NCI-H1436 (cell line): ENCODE data around the gene ADAM30.

Experiments
- DNase-seq: peaks from one replicate; lab custom pipeline; 2025; lab: John Stamatoyannopoulos, UW

Gene ADAM30

DNA sequence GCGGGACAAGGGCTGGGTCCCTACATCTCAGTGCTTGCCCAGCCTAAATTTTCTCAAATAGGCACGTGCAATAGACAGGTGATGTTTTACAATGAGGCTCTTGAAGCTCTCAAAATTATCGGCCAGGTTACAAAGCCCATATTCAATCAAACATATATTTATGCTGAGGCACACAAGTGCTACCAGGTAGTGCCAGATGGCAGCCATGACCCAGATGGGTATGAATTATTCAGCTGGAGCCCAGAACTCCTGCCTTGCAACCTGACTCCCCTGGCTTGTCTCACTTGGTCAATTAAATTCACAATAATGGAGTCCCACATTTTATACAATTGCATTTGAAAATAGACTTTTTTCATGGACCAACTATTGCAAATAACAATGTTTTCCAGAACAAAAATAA, 12.3 kb upstream of the ADAM30 start:
- peak; percentile 65 for DNase-seq

DNA sequence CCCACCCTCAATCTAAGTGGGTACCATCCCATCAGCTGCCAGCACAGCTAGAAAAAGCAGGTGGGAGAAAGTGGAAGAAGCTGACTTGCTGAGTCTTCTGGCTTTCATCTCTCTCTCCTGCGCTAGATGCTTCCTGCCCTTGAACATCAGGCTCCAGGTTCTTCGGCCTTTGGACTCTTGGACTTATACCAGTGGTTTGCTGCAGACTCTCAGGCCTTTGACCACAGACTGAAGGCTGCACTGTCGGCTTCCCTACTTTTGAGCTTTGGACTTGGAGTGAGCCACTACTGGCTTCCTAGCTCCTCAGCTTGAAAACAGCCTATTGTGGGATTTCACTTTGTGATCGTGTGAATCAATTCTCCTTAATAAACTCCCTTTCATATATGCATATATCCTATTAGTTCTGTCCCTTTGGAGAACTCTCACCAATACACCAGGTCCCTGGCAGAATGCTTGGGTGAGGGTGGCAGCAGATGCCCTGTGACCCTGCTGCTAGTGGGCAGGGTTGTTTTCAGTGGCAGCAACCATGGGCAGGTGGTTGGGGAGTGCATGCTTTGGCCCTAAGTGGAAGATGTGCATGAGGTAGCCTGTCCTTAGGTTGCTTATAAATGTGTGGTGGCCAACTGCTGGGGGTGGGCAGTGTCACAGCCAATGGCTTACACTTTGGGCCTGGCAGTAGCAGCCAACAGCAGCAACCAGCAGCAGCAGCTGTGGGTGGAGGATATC, 10.8 kb upstream of the ADAM30 start:
- no peak for DNase-seq

DNA sequence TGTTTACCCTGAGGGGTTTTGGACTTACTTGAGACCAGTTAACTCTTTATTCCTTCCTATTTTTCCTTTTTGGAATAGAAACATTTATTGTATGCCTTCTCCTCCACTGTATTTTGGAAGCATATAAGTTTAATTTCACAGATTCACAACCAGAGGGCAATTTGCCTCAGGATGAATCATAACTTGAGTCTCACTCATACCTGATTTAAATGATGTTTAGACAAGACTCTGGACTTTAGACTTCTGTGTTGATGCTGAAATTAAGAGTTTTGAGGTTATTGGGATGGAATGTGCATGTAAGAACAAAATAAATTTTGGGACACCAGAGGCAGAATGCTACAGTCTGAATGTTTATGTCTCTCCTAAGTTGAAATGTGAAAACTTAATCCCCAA, 7.1 kb upstream of the ADAM30 start:
- no peak for DNase-seq

DNA sequence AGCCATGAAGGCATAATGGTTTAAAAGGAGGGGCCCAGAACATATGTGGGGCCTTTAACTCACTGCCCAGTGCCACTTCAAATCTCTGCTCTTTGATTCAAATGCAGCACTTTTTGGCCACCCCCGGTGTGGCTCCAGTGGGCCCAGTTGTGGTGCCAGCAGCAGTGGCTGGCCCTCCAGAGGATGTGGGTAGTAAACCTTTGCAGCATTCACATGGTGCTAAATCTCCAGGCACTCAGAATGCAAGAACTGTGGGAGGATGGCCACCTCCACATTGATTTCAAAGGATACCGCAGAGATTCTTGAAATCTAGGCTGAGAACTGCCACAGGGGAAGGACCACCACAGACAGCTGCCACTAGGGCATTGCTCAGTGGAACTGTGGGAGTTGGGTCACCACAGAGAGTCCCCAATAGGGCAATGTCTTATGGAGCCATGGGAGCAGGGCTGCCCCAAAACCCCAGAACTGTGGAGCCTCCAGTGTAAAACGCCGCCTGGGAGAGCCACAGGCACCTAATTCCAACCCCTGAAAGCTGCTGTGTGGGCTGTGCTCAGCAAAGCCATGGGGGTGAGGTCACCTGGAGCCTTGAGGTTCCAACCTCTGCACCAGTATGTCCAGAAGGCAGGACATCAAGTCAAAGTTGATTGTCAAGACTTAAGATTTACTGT, 6.6 kb upstream of the ADAM30 start:
- DNase-seq: no peak

DNA sequence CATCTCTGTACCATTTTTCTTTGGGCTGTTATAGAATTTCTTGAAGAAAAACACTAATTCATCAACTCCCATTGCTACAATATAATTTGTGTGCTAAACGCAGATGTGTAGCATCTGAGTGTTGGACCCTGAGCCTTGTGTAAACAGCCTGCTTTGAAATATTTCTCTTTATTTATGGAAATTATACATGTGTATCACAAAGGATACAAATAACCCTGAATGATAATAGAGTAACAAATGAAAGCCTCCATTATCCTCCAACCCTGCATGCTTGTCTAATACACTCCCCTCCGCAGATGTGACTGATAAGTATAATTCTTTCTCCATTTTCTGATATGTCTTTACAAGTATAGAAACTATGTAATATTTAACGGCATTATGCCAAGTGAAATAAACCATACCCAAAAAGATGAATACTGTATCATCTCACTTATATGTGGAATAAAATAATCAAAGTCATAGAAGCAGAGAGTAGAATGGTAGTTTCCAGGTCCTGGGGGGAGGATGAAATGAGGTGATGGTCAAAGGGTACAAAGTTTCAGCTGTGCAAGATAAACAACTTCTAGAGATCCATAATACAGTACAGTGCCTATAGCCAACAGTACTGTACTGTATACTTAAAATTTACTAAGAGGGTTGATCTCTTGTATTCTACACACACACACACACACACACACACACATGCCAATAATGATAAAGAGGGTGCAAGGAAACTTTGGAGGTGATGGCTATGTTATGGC, 2.8 kb upstream of the ADAM30 start:
- no peak for DNase-seq

DNA sequence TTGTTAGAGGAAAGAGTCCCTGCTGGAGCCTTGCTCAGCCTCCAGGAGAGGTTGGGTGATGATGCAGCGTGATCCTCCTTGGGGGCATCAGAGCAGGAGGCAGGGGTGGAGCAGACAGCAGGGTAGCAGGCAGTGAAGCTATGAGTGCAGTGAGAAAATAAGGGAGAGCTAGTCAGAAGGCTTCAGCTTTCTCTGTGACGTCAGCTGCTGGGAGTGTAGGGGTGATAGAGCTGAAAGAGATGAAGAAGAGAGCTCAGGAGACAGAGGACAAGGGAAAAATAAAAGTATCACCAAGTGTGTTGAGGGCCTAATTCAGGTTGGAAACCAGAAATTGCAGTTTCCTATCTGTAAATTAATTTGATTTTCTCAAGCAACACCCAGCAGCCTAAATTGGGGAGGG, 2.2 kb upstream of the ADAM30 start:
- DNase-seq: peak; percentile 18

DNA sequence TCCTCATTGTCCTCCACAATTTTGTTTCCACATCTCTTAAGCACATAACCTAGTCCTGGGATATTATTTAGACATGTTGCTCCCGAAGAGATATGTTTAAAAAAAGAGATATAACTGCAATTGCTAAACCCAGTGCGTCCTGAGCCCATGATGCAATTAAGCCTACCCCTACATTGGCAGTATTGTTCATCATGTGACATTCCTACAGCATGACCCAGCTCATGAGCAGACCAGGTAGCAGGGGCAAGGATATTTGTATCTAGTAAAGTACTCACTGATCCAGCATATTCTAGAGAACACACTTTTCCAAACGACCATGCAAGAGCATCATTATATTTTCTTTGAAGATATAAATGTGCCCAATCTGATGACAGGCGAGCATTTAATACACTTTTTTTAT, 1.2 kb downstream of the ADAM30 start:
- no peak for DNase-seq

DNA sequence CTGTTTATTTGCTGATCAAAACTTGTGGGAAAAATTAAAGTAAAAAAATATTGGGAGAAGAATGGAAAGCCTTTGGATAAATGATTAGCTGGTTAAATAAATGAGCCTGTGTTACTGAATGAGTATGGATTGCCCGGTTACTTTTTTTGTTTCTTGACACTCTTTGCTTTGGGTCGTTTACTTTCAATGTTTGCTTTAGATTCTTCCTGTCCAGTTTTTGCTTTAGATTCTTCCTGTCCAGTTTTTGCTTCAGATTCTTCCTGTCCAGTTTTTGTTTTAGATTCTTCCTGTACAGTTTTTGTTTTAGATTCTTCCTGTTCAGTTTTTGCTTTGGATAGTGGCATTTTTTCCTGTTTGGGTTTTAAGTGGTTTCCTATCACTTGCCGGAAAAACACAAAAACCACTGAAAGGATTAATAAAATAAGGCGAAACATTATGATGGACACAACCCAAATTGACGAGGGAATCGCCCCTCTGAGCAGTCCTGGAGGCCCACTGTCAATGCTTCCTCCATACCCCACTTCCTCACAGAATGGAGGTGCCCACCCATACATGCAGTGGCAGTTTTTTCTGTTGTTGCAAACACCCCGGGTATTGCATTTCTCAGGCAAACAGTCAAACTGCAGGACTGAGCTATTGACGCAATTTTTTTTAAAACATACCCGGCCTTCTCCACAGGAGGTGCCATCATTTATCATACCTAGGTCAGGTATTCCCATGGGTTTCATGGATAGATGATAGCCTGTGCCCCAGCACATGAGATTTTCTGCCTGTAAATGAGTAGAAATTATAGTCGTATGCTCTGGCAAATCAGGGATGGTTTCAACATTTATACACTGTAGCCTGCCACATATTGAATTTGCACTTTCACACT, 2.3 kb downstream of the ADAM30 start:
- DNase-seq: no peak

DNA sequence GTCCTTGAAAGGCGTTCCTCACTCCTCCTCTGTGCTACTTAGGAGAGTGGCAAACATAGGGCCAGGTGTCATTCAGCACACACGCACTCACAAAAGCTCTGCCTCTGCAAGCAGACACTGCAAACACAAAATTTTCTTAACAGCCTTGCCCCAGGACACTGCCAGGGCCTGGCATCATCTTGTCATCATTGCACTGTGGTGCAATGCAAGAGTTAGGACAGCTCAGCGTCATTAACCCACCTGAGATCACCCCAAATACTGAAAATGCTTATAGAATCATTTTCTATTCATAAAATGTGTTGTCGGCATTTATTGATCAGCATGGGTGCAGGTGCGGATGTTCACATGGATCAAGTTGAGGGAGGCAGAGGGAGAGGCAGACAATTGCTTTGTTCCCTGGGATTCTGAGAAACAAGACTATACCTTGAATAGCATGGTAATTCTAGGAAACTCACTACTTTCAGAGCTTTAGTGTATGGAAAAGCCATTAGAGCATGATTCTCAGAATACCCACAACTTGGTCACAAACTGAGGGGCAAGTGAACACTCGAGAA, 3.0 kb downstream of the ADAM30 start:
- no peak for DNase-seq

DNA sequence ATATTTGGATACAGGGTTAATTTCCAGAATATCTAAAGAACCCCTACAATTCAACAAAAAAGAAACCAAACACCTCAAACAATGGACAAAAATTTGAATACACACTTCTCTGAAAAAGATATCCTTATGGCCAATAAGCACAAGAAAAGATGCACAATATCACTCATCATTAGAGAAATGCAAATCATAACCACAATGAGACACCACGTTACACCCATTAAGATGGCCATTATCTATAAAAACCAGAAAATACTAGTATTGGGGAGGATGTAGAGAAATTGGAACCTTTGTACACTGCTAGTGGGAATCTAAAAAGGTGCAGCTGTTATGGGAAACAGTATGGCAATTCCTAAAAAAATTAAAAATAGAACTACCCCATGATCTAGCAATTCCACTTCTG, 4.9 kb downstream of the ADAM30 start:
- no peak for DNase-seq

DNA sequence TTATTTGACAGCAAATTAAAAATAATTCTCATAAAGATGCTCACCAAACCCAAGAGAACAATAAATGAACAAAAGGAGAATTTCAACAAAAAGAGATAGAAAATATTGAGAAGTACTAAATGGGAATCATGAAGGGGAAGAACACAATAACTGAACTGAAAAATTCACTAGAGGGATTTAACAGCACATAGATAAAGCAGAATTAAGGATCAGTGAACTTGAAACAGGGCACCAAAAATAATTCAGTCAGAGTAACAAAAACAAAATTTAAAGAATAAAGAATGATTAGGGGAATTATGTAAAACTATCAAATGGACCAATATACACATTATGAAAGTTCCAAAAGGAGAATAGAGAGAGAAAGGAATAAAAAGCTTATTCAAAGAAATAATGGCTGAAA, 7.8 kb downstream of the ADAM30 start:
- no peak for DNase-seq

DNA sequence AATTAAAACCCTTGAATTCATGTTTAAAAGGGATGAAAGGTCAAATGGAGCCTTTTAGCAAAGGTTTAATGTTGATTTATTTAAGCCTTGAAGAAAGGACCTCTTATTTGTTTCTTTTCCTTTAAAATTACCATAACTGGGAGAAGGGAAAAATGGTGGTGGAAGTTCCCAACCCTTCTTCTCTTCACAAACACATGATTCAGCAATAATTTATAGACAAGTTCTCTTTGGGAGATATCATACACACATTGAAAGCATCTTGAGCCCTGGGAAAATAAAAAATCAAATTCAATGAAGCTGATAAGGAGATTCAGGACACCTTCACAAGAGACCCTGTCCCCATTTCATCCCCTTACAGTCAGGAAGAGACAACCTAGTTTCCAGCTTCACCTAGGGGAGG, 8.9 kb downstream of the ADAM30 start:
- DNase-seq: no peak

DNA sequence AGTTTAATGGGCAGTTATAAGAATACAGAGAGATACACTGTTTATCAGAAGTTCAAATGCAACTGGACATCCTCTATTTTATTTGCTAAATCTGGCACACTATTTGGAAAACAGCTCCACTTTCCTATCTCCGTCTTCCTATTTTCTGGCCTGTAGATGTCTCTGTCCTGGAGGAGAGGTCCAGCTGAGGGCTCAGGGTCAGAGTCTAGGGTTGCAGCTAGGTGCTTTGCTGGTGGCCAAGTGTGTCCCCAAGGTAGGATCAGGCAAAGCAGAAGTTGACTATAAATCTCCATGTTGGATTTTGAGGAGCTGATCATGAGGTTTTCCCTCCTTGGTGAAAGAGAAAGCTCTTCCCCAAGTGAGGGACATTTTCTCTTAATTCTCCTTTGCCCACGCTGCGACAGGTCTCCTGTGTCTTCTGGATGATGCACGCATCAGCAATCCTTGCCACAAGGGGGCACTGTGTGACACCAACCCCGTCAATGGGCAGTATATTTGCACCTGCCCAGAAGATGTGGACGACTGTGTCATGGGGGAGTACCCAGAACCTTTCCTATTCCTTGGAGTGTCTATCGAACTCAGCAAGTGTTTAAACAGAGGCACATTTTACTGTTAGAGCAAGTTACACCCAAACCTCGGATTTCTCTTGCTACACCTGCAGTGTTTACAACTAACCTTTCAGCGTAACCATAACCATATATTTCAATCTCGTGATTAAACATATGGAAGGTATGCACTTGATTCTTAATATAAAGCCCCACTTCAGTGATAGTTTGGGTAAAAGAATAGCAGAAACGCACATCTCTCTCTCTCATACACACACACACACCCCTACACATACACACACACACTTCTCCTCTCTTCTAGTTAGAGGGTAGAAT, 10.2 kb downstream of the ADAM30 start:
- no peak for DNase-seq

DNA sequence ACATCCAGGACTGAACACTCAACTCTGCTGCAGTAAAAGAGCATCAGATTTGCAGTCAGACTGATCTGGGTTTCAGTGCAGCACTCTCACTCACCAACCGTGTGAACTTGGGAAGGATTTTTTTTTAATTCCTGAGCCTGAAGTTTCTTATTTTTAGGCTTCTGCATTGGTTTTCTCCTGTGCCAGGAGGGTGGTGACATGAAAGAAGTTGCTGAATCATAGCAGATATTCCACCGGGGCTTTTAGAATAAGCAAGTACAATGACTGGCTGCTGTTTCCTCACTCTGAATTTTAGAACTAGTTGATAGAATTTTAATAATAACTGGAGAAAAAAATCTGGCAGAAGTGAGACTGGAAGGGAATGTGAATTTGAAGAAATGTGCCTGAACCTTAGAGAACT, 11.6 kb downstream of the ADAM30 start:
- DNase-seq: no peak

DNA sequence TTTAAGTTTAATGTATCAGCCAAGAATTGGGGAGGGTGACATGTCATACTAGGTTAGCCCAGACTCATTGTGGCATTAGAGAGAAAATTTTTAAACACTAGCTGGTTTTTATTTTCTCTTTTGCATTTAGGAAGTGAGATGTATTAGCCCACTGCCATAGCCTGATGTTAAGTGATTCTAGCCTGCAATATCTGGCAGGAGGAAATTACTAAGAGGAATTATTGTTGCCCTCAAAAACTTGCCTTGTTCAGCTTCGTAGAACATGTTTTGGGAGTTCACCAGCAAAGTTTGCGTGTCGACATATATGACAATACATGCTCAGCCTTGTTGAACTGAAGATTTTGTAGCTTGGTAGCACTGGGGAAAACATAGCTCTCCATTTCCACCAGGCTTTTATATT, 12.5 kb downstream of the ADAM30 start:
- no peak for DNase-seq

DNA sequence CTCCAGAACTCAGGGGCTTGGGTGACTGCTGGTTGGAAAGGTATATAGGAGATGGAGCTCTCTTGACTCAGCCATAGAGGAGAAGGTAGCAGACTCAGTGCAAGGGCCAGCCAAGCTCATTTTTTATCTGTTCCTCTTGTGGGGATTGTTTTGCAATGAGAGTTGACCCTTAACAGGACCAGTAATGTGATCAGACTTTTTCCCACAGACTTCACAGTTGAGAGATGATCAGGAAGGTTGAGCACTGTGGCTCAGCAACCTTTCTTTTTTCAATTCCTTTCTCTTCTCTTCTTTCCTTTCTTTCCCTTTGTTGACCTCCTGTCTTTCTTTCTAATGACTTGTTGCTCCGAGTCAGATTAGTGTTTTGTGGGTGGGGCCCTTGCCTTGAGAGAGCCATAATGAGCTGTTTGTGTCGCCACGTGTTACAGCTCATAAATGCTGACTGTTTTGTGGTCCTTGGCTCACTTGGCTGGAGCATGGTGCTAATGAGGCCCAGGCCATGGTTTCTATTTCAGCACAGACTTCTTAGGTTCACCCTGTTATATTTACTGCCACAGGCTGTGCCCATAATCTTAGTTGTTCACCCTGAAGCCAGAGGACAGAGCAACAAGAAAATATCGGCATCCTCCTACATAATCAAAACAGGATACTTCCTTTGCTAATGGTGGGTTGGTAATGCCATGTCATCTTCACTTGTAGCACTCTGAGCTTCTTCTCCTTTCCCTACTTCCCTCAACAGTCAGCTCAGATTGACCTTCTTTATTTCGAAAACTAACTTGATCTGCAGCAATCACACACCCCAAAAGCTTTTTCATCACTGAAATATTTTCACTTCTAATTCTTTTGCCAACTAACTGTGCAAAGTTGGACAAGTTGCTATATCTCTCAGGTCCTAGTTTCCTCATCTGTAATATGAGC, 13.9 kb downstream of the ADAM30 start:
- DNase-seq: no peak

DNA sequence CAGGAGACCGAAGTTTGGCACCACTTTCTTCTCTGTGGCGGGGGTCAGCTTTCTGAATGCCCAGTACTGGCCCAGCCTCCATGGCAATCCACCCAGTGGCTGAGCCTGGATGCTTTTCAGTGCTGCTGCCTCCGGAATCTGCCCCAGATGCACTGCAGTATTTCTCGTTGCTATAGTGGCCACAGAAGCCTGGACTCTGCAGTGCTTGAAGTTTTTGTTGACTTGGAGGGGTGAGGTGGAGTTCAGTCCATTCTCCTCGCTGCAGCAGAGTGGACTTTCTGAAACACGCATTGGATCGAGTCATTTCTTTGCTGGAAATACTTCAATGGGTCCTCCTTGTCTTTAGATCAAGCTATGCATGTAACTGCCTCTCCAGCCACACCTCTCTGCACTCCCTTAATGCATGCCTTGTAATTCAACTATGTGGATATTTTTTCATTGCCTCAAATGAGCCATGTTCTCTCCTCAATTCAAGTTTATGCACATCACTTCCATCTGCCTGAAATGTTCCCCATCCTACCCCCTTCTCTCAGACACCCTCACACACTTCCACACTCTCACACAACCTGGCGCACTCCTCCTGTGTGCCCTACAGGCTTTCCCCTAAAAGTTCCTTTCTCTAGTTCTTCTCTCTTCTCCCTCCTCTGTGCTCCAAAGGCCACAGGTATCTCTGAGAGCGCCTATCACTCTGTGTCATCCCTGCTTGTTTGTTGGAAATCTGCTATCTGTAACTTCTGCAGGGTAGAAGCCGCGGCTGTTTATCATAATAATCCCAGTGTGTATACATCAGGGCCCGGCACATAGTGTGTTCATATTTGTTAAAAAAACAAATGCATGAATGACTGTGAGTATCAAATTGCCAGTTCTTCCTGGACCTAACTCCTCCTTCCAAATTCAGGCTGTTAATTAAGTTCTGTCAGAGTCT, 16.5 kb downstream of the ADAM30 start:
- DNase-seq: no peak

DNA sequence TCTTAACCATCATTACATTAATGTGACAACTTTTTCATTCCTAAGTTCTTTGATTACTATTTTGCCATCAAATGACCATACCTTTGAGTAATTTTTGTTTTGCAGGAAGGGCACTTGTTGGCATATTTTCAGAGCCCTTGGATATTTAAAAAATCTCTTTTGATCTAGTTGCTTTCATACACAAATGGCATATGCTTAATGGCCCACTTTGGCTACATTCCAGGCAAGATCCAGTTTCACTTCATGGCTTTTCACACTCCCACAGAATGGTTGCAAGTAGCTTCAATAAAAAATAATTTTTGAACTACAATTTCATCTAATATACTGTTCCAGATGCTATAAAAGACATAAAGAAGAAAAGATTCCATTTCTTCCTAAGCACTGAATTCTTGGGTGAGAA, 18.1 kb downstream of the ADAM30 start:
- peak; percentile 32 for DNase-seq

DNA sequence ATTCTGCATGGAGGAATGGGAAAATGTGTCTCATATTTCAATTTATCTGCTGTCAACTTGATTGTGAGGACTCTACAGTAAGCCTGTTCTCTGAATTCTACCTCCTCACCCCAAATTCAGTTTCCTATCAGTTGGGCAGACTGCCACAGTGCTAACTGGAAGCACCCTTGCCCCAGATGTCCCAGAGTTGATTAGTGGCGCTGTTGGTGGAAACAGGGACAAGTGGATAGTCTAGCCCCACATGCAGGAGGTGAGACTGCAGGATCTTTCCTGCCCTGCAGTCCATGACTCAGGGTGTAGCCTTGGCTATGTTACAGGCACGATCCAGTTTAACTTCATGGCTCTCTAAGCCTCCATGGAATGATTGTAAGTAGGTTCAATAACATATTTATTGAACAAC, 22.1 kb downstream of the ADAM30 start:
- no peak for DNase-seq
